ENCODE measurements around the gene XXYLT1.

GRCh38 chr3:195094191-195094921, 176.6 kb downstream of the XXYLT1 start:
- TF ChIP-seq CTCF (IDR thresholded peaks at IDR 0.05; ENCODE audit: insufficient read depth, low read length, poor library complexity, severe bottlenecking) (no peak), EZH2phosphoT487 (conservative IDR thresholded peaks at IDR 0.05; ENCODE audit: low read length) (no peak)

Measured in SU-DHL-6 (cell line).